DMS53 (cell line): ENCODE results near the gene TMEM243.
"Not testable (repeated sequence)": the region's sequence is repeated elsewhere in the genome, so short reads cannot be mapped to it uniquely, and the experiment has no call there.

Source experiments
- DNase-seq: peaks from one replicate; lab custom pipeline; 2025; lab: John Stamatoyannopoulos, UW

Gene TMEM243

DNA sequence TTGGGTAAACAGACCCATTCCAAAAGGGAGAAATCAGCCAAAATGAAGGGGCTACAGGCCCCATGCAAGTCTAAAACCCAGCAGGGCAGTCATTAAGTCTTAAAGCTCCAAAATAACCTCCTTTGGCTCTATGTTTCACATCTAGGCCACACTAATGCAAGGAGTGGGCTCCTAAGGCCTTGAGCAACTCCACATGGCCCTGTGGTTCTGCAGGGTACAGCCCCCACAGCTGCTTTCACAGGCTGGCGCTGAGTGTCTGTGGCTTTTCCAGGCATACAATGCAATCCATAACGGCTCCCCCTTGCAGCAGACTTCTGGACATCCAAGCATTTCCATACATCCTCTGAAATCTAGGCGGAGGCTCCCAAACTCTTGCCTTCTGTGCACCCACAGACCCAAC, 9.0 kb downstream of the TMEM243 start:
- no peak for DNase-seq

DNA sequence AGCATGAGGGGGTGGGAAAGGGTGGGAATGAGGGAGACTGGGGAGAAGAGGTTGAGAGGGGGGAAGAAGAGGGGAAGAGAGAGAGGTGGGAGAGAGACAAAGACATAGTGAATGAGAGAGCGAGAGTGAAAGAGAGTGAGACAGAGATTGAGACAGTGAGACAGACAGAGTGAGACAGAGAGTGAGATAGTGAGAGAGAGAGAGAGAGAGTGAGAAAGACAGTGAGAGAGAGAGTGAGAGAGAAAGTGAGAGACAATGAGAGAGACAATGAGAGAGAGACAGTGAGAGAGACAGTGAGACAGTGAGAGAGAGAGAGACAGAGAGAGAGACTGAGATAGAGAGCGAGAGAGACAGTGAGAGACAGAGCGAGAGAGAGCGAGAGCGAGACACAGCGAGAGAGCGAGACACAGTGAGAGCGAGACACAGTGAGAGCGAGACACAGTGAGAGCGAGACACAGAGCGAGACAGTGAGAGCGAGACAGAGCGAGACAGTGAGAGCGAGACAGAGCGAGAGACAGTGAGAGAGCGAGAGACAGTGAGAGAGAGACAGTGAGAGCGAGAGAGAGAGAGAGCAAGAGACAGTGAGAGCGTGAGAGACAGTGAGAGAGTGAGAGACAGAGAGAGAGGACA, 10.1 kb downstream of the TMEM243 start:
- DNase-seq: no peak

DNA sequence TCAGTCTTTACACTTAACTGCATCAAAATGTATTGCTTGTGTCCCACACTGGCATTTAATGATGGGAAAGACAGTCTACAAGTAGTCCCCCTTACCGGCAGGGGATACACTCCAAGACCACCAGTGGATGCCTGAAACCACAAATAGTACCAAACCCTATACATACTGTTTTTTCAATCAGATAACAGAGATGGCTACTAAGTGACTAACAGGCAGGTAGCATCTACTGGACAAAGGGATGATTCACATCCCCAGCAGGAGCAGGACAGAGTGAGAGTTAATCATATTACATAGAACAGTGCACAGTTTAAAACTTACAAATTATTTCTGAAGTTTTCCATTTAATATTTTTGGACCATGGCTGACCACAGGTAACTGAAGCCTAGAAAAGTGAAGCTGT, 13.2 kb downstream of the TMEM243 start:
- DNase-seq: no peak

DNA sequence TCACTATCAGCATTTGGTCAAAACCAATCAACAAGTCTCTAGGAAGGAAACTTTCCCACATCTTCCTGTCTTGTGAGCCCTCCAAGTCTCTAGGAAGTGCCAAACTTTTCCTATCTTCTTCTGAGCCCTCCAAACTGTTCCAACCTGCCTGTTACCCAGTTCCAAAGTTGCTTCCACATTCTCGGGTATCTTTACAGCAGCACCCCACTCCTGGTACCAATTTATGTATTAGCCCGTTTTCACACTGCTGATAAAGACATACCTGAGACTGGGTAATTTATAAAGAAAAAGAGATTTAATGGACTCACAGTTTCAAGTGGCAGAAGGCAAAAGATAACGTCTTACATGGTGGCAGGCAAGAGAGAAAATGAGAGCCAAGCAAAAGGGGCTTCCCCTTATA, 13.8 kb downstream of the TMEM243 start:
- DNase-seq: not testable (repeated sequence)

DNA sequence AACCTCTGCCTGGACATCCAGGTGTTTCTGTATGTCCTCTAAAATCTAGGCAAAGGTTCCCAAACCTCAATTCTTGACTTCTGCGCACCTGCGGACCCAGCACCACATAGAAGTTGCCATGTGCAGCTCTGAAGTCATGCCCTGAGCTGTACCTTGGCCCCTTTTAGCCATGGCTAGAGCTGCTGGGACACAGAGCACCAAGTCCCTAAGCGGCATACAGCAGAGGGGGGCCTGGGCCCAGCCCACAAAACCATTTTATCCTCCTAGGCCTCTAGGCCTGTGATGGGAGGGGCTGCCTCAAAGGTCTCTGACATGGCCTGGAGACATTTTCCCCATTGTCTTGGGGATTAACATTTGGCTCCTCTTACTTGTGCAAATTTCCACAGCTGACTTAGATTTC, 14.6 kb downstream of the TMEM243 start:
- no peak for DNase-seq

DNA sequence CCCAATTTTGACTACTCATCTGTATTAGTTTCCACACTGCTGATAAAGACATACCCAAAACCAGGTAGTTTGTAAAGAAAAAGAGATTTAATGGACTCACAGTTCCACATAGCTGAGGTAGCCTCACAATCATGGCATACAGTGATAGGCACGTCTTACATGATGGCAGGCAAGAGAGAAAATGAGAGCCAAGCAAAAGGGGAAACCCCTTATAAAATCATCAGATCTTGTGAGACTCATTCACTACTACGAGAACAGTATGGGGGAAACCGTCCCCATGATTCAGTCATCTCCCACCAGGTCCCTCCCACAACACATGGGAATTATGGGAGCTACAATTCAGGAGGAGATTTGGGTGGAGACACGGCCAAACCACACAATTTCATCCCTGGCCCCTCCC, 15.6 kb downstream of the TMEM243 start:
- DNase-seq: not testable (repeated sequence)

DNA sequence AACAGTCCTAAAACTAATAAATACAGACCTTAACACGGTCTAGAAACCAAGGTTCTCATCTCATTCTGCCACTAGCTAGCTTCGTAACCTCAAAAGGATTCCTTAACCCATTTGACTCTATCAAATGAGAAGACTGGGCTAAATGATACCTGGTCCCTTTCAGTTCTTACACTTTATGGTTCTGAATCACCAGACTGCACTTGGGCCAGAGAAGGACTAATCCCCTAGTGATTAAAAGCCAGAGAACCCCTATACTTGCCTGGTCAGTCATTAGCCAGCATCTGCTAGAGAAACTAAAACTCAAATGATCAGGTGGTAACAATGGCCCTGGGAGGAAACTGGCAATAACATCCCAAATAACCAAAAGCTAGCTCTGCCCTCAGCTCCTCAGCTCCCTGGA, 16.8 kb downstream of the TMEM243 start:
- no peak for DNase-seq

DNA sequence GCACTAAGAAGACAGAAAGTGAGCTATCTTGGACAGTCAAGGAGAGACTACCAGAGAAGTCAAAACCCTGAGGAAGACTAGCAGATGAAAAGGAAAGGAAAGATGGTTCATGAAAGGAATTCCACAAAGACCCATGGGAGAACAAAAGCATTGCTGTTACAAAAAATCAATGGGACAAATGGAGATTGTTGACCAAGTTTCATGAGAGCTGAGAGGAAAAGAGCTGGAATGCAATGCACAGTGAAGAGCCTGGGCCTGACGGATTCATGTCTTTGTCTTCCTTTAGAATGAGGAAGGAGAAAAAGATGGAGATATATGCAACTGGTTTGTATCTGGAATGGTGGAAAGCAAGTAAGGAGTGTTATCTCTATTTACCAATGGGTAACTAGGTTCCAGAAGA, 17.3 kb downstream of the TMEM243 start:
- DNase-seq: no peak

DNA sequence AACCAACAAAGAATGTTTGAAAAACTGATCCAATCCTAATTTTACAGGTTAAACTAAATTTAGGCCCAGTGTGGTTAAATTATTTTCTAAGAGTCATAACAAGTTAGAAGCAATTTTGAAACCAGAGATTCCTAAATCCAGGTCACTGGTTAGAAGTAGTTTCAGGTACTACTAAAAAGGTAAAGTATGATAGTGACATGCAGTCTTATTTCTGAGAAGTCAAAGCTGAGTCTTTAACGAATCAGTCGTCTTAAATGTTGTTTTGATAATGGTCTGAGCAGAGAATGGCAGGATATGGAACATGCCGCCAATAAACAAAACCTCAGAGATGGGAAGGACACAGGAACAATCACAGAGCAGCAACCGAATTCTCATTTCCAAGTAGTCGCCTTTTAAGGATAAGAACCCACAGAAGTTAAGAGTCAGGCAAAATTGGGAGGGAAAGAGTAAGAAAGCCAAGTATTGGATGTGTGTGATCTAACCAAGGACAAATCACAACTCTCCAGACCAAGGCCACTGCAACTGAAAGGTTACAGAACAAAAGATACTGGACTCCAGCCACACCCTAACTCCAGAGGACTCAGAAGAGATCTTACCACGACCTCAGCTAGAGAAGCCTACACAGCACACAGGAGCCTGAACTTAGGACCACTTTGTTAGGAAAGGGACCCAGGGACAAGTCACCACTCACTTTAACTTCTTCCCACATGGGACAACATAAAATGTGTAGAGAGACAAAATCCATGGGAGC, 19.7 kb downstream of the TMEM243 start:
- DNase-seq: no peak

DNA sequence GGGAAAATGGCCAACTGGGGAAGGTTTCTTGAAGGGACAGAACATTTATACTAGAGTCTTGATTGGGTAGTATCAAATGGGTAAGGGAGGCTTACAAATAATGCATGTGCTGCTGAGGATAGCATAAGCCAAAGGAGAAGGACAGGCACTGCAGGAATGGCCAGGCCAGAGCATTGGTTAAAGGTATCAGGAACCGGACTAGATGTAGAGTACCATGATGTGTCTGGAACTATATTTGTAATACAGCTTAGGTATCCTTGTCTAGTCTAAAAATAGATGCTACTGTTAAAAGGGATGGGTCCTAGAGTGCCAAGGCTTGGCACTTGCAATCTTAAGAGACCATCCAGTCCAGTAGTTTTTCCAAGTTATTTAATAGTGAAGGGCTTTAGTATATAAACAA, 20.3 kb downstream of the TMEM243 start:
- DNase-seq: no peak

DNA sequence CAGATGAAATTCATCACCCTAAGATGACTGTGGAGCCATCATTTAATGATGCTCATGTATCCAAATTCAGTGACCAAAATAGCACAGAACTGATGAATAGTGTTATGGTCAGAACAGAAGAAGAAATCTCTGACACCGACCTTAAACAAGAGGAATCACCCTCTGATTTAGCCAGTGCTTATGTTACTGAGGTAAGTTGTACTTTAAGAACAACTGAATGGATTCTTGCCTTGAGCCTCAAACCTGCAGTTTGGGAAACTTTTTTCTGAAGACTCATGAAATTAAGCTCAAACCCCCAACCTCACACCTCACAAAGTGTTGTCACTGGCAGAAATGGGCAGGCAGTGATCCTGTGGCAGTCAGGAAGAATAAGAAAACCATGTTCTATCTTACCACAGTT, 25.6 kb downstream of the TMEM243 start:
- DNase-seq: no peak

DNA sequence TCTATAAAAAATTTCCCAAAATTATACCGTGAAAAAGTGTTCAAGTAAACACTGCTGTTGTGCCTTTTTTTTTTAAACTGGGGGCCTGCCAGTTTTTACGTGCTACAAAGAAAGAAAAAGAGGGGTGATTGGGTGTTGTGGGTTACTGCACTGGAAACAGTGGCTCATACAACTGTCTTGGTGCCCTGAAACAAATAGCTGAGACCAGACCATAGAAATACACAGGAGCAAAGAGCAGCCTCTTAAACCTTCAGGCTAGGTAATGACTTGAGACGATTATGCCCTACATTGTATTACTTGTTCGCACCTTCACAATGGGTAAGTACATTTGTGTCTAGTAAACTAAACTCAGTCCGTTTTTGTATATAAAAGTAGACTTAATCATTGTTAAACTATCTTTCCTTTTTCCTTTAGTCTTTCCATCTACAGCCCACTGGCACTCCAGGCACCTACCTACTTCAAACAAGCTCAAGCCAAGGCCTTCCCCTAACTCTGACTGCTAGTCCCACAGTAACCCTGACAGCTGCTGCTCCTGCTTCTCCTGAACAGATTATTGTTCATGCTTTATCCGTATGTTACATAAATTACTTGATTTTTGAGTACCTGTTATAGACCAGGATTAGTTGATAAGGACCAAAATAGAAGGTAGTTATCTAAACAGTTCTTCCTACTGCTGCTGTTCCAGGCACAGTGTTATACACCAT, 26.6 kb downstream of the TMEM243 start:
- DNase-seq: no peak

DNA sequence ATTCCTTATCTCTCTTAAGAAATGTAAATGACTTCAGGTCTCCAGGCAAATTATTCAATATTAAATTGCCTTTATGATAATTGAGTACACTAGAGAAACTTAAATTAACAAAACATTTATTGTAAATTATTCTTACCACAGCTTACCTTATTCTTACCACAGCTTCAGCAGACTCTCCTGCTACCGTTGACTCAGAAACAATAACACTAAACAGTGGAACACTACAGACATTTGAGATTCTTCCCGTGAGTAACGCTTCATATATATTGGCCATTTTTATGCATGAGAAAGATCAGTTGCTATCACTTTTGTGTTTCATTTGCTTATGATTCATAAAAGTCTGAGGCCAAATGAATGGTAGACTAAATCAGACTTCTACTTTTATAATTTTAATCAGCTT, 28.7 kb downstream of the TMEM243 start:
- no peak for DNase-seq

DNA sequence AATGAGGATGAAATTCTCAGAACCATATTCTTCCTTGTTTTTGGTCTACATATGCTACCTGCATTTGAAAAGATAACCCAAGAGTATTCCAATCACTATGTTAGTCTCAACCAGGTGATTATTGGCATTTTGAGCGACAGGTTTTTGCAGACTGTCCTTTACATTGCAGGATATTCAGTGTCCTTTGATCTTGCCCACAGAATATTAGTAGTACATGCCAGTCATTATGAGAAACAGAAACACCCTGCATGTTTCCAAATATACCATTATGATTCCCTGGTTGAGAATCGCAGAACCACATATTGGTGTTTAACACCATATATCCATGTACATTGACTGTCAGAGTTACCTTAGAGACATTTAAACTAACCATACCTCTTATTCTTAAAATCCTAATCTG, 30.6 kb downstream of the TMEM243 start:
- DNase-seq: no peak

DNA sequence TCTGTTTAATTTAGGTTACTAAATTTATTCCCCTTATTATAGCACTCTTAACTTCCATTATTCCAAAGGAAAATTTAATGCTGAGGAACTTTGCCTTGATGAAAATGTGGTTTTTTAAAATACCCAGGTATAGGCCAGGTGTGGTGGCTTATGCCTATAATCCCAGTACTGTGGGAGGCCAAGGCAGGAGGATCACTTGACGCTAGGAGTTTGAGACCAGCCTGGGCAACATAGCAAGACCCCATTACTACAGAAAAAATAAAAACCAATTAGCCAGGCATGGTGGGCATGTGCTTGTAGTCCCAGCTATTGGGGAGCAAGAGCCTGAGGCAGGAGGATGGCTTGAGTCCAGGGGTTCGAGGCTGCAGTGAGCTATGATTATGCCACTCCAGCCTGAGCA, 32.4 kb downstream of the TMEM243 start:
- no peak for DNase-seq

DNA sequence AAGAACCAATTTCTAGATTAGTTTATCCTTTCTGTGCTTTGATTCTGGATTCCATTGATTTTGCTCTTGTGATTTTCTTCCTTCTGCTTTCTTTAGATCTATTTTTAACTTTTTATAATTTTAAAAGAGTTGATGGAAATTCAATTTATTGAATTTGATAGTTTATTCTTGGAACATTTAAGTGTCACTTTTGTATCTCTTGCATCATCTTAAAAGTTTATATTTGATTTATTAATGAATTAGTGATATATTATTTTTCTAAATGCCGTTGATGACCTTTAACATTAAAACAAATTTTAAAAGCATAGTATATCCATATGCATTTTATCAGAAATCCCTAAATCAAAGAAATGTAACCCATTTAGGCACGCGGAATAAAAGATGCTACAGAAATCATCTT, 40.4 kb downstream of the TMEM243 start:
- no peak for DNase-seq

DNA sequence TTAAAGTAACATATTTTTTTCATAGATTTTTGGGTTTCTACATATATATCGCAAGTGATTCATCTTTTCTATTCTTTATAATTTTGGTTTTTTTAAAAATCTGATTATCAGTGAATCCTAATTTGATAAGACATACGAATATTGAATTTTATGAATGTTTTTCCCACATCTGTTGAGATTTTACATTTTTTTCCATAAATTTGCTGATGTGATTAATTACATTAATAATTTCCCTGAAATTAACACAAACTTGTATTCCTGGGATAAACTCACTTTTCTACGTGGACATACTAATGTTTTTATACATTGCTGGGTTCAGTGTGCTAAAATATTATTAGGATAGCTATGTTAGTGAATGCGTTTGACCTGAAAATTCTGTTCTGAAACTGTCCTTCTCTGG, 41.2 kb downstream of the TMEM243 start:
- DNase-seq: no peak

DNA sequence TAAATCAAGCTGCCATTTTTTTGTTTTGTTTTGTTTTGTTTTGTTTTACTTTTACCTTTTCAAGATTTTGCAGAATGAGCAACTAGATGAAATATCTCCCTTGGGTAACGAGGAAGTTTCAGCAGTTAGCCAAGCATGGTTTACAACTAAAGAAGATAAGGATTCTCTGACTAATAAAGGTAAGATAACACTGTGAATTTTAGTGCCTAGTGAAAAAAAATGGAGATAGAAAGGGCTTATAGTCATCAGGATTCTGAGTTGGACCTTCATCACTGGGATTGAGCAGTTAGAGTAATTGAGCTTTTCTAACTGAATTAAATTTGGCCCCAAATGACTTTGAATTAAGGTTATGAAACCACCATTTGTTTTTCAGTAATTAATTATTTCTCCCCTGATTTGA, 46.1 kb downstream of the TMEM243 start:
- no peak for DNase-seq

DNA sequence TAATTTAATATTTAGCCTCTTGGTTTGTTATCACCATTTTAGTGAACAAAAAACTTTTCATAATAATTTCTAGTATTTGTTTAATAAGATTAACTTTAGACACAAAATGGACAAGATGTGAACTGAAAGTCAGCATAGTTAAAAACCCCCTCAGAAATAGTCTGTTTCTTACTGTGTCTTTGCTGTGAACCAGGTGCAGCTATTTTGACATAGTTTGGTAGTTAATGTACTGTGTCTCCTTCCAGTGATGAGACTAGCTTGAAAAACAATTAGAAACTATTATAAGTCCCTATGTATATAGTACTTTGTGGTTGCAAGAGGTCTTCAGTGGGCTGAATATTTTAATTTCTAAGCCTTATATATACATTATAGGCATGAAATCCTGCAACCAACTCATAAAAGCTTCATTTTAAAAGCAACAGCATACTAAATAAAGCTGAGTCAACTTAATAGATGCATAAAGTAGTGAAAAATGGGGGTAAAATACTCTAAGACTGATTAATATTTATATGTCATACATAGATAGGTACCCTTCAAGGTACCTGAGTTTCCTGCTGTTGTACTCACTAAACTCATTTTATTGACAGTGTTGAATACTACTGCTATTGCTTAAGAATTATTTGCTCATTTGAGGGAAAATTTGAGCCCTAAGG, 48.1 kb downstream of the TMEM243 start:
- no peak for DNase-seq

DNA sequence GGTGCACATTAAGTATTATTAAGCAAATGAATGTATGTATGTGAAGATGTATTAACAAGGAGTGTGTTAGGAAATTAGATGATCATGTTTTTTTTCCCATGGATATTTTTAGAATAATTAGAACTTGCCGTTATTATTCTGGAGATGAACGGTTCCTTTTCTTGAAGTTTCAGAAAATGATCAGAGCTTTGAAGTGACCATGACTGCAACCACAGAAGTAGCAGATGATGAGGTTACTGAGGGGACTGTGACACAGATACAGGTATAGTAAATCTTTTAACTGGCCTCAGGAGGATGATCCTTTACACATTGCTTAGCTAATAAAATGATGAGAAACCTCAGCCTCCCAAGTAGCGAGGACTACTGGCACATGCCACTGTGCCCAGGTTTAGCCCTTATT, 48.7 kb downstream of the TMEM243 start:
- no peak for DNase-seq

DNA sequence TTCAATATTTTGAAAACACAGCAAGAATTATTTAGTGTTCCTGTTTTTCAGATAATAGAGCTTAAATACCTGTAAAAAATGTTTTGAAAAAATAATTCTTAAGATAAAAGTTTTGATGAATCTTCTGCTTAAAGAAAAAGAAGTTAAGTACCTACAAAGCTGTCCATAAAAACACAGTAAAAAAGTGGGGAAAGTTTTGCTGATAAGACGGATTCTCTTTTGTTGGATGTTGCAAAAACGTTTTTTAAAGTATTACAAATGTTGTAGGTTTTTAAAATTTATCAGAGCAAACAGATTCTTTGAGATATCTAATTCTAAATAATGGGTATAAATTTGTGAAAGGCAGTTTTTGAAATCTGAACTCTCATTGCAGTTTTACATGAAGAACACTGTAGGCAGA, 55.1 kb downstream of the TMEM243 start:
- DNase-seq: no peak

DNA sequence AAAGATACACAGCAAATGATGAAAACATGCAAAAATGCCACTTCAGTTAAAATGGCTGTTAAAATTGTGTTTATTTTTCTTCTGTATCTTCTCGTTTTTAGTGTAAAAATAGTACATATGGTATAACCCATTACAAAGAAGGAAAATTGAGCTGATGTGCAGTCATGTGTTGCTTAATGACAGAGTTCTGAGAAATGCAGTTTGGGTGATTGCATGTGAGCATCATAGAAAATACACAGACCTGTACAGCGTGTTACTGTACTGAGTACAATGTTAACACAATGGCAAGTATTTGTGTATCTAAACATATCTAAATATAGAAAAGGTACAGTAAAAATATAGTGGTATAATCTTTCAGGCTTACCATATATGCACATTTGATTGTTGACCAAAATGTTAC, 60.0 kb downstream of the TMEM243 start:
- no peak for DNase-seq

DNA sequence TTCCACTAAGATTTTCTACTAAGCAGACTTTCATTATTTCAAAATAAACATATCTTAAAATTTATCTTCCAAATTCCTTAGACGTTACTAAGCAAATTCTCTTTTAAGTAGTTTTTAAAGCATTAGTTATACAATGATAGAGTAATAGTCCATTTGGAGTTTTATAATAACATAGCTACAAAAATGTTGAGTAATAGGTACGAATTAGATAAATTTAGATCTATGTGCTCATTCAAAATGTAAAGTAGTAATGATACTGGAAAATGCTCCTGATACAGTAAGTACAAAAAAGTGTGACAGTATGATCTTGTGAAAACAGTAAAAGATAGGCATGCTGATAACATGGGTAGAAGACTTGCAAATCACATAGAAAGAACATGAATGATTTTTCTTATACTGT, 62.8 kb downstream of the TMEM243 start:
- no peak for DNase-seq
